ENCODE data around the gene FAM156A.
A peak's percentile ranks its signal among the peaks of the same experiment; 100 is the strongest.
"Not testable (repeated sequence)": the region's sequence is repeated elsewhere in the genome, so short reads cannot be mapped to it uniquely, and the experiment has no call there.

The FAM156A gene, protein sequence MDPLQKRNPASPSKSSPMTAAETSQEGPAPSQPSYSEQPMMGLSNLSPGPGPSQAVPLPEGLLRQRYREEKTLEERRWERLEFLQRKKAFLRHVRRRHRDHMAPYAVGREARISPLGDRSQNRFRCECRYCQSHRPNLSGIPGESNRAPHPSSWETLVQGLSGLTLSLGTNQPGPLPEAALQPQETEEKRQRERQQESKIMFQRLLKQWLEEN

DNA sequence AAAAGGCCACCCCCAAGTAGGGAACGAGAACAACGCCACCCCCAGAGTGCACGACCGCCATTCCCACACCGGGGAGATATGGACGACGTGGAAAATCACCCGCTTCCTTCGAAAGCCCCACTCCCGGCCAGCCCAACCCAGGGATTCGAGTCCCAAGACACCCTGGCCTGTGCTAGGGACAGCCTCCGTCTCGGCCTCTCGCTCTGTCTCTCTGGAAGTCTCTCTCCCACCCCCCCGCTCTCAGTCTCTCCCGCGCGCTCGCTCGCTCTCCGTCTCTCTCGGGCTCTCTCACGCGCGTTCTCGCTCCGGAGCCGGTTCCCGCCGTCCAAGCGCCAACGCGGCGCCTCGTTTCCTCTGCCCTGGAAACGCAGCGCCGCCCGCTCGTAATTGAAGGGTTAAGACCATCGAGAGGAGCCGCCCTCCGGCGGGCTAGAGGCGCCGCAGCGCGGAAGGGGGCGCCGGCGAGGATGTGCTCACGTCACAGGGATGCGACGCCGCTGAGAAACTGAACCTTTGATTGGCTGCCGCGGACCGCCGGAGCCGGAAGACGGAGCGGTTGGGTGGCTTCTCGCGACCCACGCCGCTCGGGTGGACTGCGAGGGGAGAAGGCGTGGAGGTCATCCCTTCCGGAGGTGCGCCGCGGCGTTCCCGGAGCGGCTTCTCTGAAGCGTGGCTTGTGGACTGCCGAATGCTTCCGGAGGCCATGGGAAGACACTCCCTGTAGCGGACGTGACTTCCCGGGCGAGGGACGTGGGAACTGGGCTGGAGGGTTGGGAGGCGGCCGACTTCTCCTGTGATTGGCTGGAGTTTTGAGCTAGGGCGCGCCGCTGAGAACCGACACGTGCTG lies at the start of gene FAM156A:
TSS of gene FAM156A (minus strand) at position 406 of the 847 bp plus-strand sequence. CDS start 9,930 bp downstream, outside the sequence.
- not testable (repeated sequence) for H3K9me3 Mint-ChIP-seq; H3K27ac Mint-ChIP-seq; H3K4me3 Mint-ChIP-seq; H3K27me3 Mint-ChIP-seq (ENCODE audit: low read depth); H3K4me1 Mint-ChIP-seq (ENCODE audit: low read depth); H3K36me3 Mint-ChIP-seq (ENCODE audit: low read depth)

DNA sequence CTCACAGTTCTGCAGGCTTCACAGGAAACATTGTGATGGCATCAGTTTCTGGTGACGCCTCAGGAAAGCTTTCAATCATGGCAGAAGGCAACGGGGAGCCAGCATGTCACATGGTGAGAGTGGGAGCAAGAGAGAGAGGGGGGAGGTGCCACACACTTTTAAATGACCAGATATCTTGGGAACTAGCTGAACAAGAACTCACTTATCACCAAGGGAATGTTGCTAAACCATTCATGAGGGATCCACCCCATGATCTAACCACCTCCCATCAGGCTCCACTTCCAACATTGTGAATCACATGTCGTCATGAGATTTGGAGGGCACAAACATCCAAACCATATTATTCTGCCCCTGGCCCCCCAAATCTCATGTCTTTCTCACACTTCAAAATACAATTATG lies 47.0 kb upstream of the FAM156A start:
- Mint-ChIP-seq H3K27me3 (ENCODE audit: low read depth) (no peaks in the 10 kb centered on the region), H3K27ac (no peak overlapping the region), H3K9me3 (no peaks in the 10 kb centered on the region), H3K4me3 (no peak overlapping the region), H3K36me3 (ENCODE audit: low read depth) (no peaks in the 10 kb centered on the region), H3K4me1 (ENCODE audit: low read depth) (no peaks in the 10 kb centered on the region)

DNA sequence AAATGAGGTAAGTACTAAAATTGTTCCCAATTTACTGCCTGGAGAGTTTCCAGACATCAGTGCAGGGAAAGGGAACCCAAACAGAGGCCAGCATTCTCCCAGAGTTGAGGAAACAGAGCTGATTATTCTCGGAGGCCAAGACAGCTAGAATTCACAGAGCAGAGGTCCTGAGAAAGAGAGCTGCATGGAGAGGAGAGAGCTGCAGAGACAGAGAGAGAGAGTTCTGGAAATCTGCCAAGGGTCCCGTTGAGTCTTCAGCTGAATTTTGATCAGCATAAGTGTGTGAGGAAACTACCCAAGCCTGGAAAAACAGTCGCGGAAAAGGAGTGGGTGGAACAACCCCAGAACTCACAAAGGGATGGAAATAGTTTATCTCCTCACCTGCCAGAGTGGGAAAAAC lies 46.5 kb upstream of the FAM156A start:
- no peaks in the 10 kb centered on the region for H3K36me3 Mint-ChIP-seq (ENCODE audit: low read depth)
- H3K4me1 Mint-ChIP-seq (ENCODE audit: low read depth), result no peaks in the 10 kb centered on the region
- no peaks in the 10 kb centered on the region for H3K27me3 Mint-ChIP-seq (ENCODE audit: low read depth)
- no peak overlapping the region for H3K27ac Mint-ChIP-seq
- H3K4me3 Mint-ChIP-seq, result no peak overlapping the region
- H3K9me3 Mint-ChIP-seq, result no peaks in the 10 kb centered on the region

DNA sequence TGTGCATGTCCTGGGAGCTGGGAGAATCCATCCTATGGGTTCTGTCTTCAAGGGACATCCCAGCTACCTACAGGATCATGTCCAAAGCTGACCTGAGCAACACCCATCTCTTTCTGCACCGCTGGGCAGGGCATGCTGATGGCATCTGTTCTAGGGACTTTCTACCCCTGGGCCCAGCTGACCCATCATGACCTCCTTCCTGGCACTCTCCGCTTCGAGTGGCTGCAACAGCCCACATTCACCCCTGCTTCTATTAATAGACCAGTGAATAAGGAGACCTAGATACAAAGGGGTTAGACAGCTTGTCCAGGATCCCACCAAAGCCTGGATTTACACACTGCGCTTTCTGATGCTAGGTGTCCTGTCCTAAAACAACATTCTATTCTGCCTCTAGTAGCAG lies 45.7 kb upstream of the FAM156A start:
- Mint-ChIP-seq H3K27me3 (ENCODE audit: low read depth) (no peaks in the 10 kb centered on the region), H3K36me3 (ENCODE audit: low read depth) (no peaks in the 10 kb centered on the region), H3K9me3 (no peaks in the 10 kb centered on the region), H3K4me3 (no peak overlapping the region), H3K4me1 (ENCODE audit: low read depth) (no peaks in the 10 kb centered on the region), H3K27ac (no peak overlapping the region)

DNA sequence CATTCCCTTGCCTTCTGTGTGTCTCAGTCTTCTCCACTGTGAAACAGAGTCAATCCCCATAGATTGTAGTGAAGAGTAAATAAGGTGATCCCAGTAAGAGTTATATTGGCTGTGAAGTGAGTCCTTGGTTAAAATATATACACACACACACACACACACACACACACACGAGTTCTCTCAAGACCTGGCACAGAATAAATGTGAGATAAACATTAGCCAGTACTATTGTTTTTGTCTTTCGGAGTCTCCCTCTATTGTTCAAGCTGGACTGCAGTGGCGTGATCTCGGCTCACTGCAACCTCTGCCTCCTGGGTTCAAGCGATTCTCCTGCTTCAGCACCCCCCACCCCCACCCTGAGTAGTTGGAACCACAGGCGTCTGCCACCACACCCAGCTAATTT lies 44.8 kb upstream of the FAM156A start:
- no peaks in the 10 kb centered on the region for H3K9me3 Mint-ChIP-seq
- no peaks in the 10 kb centered on the region for H3K36me3 Mint-ChIP-seq (ENCODE audit: low read depth)
- no peaks in the 10 kb centered on the region for H3K4me1 Mint-ChIP-seq (ENCODE audit: low read depth)
- H3K4me3 Mint-ChIP-seq, result no peak overlapping the region
- H3K27ac Mint-ChIP-seq, result no peak overlapping the region
- no peaks in the 10 kb centered on the region for H3K27me3 Mint-ChIP-seq (ENCODE audit: low read depth)

DNA sequence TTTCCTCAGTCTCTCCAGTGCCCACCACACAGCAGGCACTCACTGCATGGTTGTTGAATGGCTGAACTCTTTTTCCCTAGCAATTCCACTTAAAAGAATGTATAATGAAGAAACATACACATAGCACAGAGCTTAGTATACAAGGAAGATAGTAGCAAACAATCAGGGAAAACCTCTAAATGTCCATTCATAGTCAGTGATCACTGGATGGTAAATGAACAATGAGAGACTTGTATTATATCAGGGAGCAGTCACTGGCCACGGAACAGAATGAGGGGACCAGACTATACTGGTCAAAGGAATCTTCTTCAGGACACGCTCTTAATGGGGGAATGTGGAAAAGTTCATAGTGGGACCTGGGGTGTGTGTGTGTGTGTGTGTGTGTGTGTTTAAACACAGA lies 43.6 kb upstream of the FAM156A start:
- H3K27ac Mint-ChIP-seq, result no peak overlapping the region
- peaks cover 1% of the 10 kb centered on the region for H3K4me1 Mint-ChIP-seq (ENCODE audit: low read depth)
- H3K36me3 Mint-ChIP-seq (ENCODE audit: low read depth), result no peaks in the 10 kb centered on the region
- no peaks in the 10 kb centered on the region for H3K27me3 Mint-ChIP-seq (ENCODE audit: low read depth)
- H3K9me3 Mint-ChIP-seq, result no peaks in the 10 kb centered on the region
- no peak overlapping the region for H3K4me3 Mint-ChIP-seq

DNA sequence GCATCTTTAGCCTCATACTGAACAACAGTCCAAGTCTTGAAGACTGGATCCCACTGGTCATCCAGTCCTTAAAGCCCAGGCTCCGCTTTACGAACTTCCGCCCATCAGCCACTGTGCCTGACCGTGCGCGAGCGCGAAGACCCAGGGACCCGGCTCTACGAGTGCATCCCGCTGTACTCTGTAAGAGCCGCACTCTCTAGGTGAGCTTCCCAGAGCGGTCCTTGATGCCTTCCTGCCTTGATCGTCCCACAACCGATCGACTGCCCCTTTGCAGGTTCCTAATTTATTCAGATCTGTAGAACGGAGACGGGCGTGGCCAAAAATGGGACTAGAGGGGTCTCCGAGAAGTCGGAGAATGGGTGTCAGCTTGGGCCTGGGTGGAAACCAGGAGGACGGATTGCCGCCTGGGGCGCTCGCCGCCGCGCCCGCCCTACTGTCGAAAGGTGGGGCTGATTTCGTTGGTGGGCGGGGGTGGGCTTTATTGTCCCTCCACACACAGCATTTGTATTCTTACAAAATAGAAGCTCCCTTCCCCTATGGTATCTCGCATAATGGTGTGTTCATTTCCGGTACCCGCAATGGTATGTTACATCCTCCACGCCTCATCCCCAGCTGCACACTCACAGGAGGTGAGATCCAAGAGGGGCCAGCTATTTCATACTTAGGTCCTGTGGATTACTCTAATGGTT lies 42.3 kb upstream of the FAM156A start:
- Mint-ChIP-seq H3K4me1 (ENCODE audit: low read depth) (peaks cover 6% of the 10 kb centered on the region), H3K4me3 (peak overlapping the region; percentile 21), H3K36me3 (ENCODE audit: low read depth) (no peaks in the 10 kb centered on the region), H3K27ac (no peak overlapping the region), H3K27me3 (ENCODE audit: low read depth) (no peaks in the 10 kb centered on the region), H3K9me3 (no peaks in the 10 kb centered on the region)

DNA sequence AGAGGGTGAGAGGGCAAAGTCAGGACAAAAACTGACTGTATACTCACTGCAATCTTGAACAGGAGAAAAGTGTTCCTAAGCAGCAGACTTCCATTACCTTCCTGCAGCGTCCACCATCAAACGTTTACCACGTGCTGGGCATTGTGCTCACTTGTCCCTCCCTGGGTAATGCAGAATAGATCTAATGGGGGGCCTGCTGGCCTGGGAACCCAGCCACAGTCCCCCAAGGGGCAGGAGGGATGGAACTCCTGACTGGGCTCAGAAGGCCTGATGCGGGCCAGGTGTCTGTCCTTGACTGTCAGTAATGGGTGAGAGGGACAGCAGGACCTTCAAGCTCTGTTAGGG lies 37.6 kb upstream of the FAM156A start:
- Mint-ChIP-seq H3K4me1 (ENCODE audit: low read depth) (peaks cover 16% of the 10 kb centered on the region), H3K27ac (peak overlapping the region; percentile 99), H3K9me3 (no peaks in the 10 kb centered on the region), H3K27me3 (ENCODE audit: low read depth) (no peaks in the 10 kb centered on the region), H3K36me3 (ENCODE audit: low read depth) (peaks cover 2% of the 10 kb centered on the region), H3K4me3 (peak overlapping the region; percentile 93)

DNA sequence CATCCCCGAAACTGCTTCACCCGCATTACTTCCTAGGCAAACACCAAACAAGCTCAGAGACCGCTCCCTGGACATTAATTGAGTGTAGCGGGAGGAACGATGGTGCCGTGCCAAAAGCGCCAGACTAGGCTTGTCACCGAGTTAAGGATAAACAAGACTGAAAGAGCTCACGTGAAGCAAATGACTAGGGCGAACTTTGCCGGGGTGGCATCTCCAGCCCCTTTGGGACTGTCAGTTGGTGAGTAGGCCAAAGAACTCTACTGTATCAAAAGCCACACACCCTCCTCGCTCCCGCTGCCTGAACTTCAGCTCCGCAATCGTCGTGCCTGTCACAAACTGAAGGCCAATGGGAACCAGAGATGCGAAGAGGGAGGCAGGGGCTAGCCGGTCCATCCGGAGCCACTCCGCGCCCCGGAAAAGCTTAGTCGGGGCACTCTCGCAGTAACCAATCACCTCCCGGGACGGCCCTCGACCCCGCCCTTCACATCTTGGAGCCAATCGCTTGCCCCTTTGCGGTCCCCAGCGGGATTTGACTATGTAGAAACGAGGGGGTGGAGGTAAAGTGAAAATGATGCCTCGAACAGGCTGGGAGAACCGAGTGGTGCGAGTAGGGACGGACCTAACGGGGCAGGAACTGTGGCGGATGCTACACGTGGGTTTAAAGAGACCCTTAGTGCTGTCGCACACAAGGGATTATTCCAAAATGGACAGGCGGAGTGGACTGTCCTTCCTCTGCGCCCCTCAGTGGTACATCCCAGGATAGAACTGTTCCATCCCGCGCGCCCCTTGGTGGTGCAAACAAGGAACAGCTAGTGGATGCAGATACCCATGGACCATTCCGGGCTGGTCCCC lies 37.0 kb upstream of the FAM156A start:
- Mint-ChIP-seq H3K4me1 (ENCODE audit: low read depth) (peaks cover 16% of the 10 kb centered on the region), H3K27me3 (ENCODE audit: low read depth) (no peaks in the 10 kb centered on the region), H3K4me3 (peak overlapping the region; percentile 93), H3K36me3 (ENCODE audit: low read depth) (peaks cover 2% of the 10 kb centered on the region), H3K9me3 (no peaks in the 10 kb centered on the region), H3K27ac (peak overlapping the region; percentile 99)

DNA sequence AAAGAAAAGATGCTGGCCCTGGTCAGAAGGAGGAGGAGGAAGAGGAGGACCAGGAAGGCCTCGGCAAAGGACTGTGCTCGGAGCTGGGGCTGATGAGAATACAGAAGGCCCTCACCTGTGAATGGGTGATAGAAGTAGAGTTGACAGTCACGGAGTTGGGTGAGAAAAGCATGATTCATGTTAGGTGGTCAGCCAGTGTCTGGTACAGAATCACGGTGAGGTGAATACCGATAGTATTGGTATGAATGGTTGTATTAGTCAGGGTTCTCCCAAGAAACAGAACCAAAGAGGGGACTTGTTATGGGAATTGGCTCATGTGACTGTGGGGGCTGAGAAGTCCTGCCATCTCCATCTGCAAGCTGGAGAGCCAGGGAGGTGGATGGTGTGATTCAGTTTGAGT lies 32.5 kb upstream of the FAM156A start:
- H3K4me3 Mint-ChIP-seq, result no peak overlapping the region
- H3K36me3 Mint-ChIP-seq (ENCODE audit: low read depth), result peaks cover 3% of the 10 kb centered on the region
- H3K9me3 Mint-ChIP-seq, result no peaks in the 10 kb centered on the region
- no peak overlapping the region for H3K27ac Mint-ChIP-seq
- H3K27me3 Mint-ChIP-seq (ENCODE audit: low read depth), result no peaks in the 10 kb centered on the region
- peaks cover 19% of the 10 kb centered on the region for H3K4me1 Mint-ChIP-seq (ENCODE audit: low read depth)

DNA sequence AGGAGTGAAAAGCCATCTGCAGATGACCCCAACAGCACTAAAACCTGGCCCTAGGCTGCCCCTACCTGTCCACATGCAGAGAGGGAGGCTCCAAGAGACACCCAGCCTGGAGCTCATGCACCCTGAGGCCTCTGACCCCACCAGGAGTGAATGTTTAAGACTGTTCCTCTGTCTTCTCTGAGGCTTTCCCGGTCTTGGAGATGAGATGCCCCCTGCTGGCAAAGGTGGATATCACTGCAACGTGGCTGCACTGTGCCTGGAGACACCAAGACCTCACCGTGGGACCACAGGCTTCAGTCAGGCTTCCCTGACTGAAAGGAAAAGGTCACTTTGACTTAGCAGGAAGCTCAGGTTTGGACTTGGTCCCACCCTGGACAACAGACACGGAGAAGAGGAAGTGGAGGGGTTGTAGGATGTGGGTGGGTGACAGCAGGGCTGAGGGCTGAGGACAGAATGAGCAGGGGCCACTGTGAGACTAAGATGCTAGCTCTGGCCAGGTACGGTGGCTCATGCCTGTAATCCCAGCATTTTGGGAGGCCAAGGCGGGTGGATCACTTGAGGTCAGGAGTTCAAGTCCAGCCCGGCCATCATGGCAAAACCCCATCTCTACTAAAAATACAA lies 31.8 kb upstream of the FAM156A start:
- H3K36me3 Mint-ChIP-seq (ENCODE audit: low read depth); H3K4me3 Mint-ChIP-seq; H3K9me3 Mint-ChIP-seq; H3K27me3 Mint-ChIP-seq (ENCODE audit: low read depth): not testable (repeated sequence)
- peak overlapping the region; percentile 83 for H3K27ac Mint-ChIP-seq
- H3K4me1 Mint-ChIP-seq (ENCODE audit: low read depth), result peaks cover 17% of the 10 kb centered on the region

DNA sequence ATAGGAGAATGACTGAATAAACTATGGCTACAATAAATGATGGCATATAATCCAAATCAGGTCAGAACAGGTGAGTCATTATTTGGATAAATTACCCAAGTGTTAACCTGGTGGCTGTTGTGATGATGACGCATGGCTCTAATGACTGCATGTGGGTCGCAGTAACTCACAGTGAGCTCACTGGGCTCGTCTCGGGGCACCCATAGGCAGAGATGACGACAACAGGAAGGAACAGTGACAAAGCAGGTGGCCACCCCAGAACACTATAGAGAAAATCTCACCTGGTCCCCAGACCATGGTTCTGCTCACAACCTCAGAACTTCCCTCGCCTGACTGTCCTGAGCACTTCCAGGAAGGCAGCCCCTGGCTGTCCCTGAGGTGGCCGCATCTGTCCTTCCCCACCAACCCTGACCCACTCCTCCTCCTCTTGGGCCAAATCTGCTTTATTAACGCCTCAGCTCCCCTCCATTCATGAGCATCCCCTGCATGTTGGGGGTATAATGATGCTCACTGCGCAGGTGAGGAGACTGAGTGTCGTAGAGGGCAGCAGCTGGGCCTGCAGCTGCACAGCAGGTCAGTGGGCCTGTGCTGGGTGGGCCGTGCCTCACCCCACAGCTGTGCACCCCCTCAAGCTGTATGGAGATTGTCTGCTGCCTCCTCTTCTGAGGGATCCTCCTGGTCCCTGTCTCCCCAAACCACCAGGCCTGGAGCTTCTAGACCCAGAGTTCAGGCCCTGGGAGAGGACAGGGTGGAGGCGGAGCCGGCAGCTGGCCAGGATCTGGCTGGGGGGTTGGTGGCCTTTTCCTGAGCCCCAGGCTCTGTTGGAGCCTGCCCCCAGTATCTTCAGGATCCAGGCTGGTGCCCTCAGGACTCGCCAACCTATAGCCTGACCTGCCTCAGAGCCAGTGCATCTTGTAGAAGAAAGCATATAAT lies 30.9 kb upstream of the FAM156A start:
- H3K9me3 Mint-ChIP-seq, result no peaks in the 10 kb centered on the region
- H3K36me3 Mint-ChIP-seq (ENCODE audit: low read depth), result peaks cover 3% of the 10 kb centered on the region
- no peaks in the 10 kb centered on the region for H3K27me3 Mint-ChIP-seq (ENCODE audit: low read depth)
- no peak overlapping the region for H3K27ac Mint-ChIP-seq
- no peak overlapping the region for H3K4me3 Mint-ChIP-seq
- peaks cover 12% of the 10 kb centered on the region for H3K4me1 Mint-ChIP-seq (ENCODE audit: low read depth)

DNA sequence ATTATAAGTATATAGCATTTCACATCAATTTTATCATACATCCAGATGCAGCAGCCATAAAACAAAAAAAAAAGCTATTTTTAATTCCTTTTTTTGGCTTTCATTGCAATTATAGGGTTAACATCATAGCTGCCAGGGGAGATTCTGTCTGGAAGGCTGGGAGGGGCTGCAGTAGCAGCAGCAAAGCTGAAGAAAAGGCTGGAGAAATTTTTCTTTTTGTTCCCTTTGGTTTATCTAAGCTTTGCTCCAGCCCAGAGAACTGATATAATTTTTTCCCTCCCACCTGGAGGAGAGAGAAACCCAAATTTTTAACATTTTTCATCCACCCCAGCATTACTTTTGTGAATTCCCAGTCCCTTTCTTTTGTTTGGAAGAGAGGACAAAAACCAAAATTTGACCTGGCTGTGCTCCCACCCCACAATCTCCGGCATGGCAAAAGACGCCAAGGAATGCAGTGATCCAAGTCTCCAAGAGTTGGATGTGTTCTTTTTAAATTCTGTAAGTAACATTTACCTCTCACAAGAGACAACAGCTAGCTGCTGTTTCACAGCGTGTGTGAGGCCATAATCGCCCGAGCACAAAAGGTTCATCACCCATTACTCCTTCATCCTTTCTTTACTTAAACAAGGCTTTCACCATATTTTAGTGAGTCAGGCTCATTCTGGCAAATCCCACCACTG lies 25.1 kb upstream of the FAM156A start:
- H3K27me3 Mint-ChIP-seq (ENCODE audit: low read depth), result no peaks in the 10 kb centered on the region
- no peak overlapping the region for H3K4me3 Mint-ChIP-seq
- no peaks in the 10 kb centered on the region for H3K36me3 Mint-ChIP-seq (ENCODE audit: low read depth)
- no peak overlapping the region for H3K27ac Mint-ChIP-seq
- H3K4me1 Mint-ChIP-seq (ENCODE audit: low read depth), result no peaks in the 10 kb centered on the region
- no peaks in the 10 kb centered on the region for H3K9me3 Mint-ChIP-seq
